H9 (cell line): ENCODE data around the gene SCTR. TPM values are rescaled to one million over a fixed set of nuclear protein-coding genes. Genes with fewer than 3 reads are reported as not detected.

Source experiments
- DNase-seq: peaks from one replicate; pipeline ENCODE4 v3.0.0-alpha.2; 2017
- H2AFZ ChIP-seq: one replicate; pipeline ENCODE4 v1.6.1; 2013; ENCODE audit warnings: mild to moderate bottlenecking, low read length, control low read depth, moderate library complexity
- H2AK5ac ChIP-seq: 2 replicates; pipeline ENCODE4 v1.6.1; 2013; ENCODE audit warnings: low read length, control low read depth, mixed read lengths; ENCODE audit not compliant: insufficient read length
- H2BK120ac ChIP-seq: one replicate; pipeline ENCODE4 v1.6.1; 2013; ENCODE audit warnings: low read depth, mild to moderate bottlenecking, low read length, control low read depth, inconsistent platforms; ENCODE audit not compliant: poor library complexity, severe bottlenecking
- H2BK12ac ChIP-seq: 2 replicates; pipeline ENCODE4 v1.6.1; 2013; ENCODE audit warnings: low read length, control low read depth, mixed read lengths, low read depth; ENCODE audit not compliant: insufficient read length
- H2BK15ac ChIP-seq: 2 replicates; pipeline ENCODE4 v1.6.1; 2013; ENCODE audit warnings: low read depth, low read length, control low read depth
- H2BK20ac ChIP-seq: one replicate; pipeline ENCODE4 v1.6.1; 2013; ENCODE audit warnings: low read depth, mild to moderate bottlenecking, low read length, control low read depth, inconsistent platforms; ENCODE audit not compliant: poor library complexity, severe bottlenecking
- H2BK5ac ChIP-seq: 2 replicates; pipeline ENCODE4 v1.6.1; 2013; ENCODE audit warnings: low read length, control low read depth, mixed read lengths; ENCODE audit not compliant: insufficient read length
- H3K14ac ChIP-seq: 2 replicates; pipeline ENCODE4 v1.6.1; 2013; ENCODE audit warnings: low read length, control low read depth; ENCODE audit not compliant: insufficient read depth
- H3K18ac ChIP-seq: 2 replicates; pipeline ENCODE4 v1.6.1; 2013; ENCODE audit warnings: low read depth, mild to moderate bottlenecking, mixed read lengths, low read length, control low read depth; ENCODE audit not compliant: insufficient read length
- H3K23ac ChIP-seq: 2 replicates; pipeline ENCODE4 v1.6.1; 2013; ENCODE audit warnings: low read length, control low read depth, mixed read lengths, low read depth; ENCODE audit not compliant: insufficient read length
- H3K23me2 ChIP-seq: 2 replicates; pipeline ENCODE4 v1.6.1; 2013; ENCODE audit warnings: low read depth, mild to moderate bottlenecking, mixed read lengths, low read length, control low read depth; ENCODE audit not compliant: insufficient read length, poor library complexity, severe bottlenecking
- H3K27ac ChIP-seq: 2 replicates; pipeline ENCODE4 v1.5.1; 2013; ENCODE audit warnings: low read length, control low read depth, mixed read lengths, low read depth; ENCODE audit not compliant: insufficient read length
- H3K27me3 ChIP-seq: 2 replicates; pipeline ENCODE4 v1.6.1; 2013; ENCODE audit warnings: low read length, control low read depth, inconsistent platforms; ENCODE audit not compliant: insufficient read depth
- H3K4ac ChIP-seq: 2 replicates; pipeline ENCODE4 v1.6.1; 2013; ENCODE audit warnings: low read depth, mild to moderate bottlenecking, control low read depth, inconsistent platforms, low read length, moderate library complexity
- H3K4me1 ChIP-seq: 2 replicates; pipeline ENCODE4 v1.6.1; 2013; ENCODE audit warnings: low read length, control low read depth, inconsistent platforms; ENCODE audit not compliant: insufficient read depth
- H3K4me2 ChIP-seq: 2 replicates; pipeline ENCODE4 v1.6.1; 2013; ENCODE audit warnings: low read length, control low read depth, mixed read lengths; ENCODE audit not compliant: insufficient read length, insufficient read depth
- H3K56ac ChIP-seq: 2 replicates; pipeline ENCODE4 v1.6.1; 2013; ENCODE audit warnings: low read depth, mild to moderate bottlenecking, mixed read lengths, low read length, control low read depth; ENCODE audit not compliant: insufficient read length
- H3K79me1 ChIP-seq: 2 replicates; pipeline ENCODE4 v1.6.1; 2013; ENCODE audit warnings: low read depth, mild to moderate bottlenecking, moderate library complexity, low read length, control low read depth, inconsistent platforms; ENCODE audit not compliant: insufficient read depth, poor library complexity, severe bottlenecking
- H3K79me2 ChIP-seq: 2 replicates; pipeline ENCODE4 v1.6.1; 2013; ENCODE audit warnings: low read length, control low read depth, inconsistent platforms; ENCODE audit not compliant: insufficient read depth
- H3K9ac ChIP-seq: 2 replicates; pipeline ENCODE4 v1.6.1; 2013; ENCODE audit warnings: low read length, control low read depth, mixed read lengths; ENCODE audit not compliant: insufficient read length; ENCODE audit errors: extremely low read depth
- H3K9me3 ChIP-seq: one replicate; pipeline ENCODE4 v1.6.1; 2013; ENCODE audit warnings: low read depth, low read length, inconsistent platforms; ENCODE audit not compliant: control insufficient read depth
- H3T11ph ChIP-seq: one replicate; pipeline ENCODE4 v1.6.1; 2013; ENCODE audit warnings: mild to moderate bottlenecking, low read length, control low read depth, inconsistent platforms
- H4K20me1 ChIP-seq: one replicate; pipeline ENCODE4 v1.6.1; 2013; ENCODE audit not compliant: control insufficient read depth, insufficient read length, insufficient read depth
- H4K5ac ChIP-seq: 2 replicates; pipeline ENCODE4 v1.6.1; 2013; ENCODE audit warnings: low read depth, mild to moderate bottlenecking, mixed read lengths, low read length, control low read depth; ENCODE audit not compliant: insufficient read length
- H4K8ac ChIP-seq: replicated peaks from 2 replicates; pipeline ENCODE4 v1.6.1; 2013; ENCODE audit warnings: low read length, control low read depth, mixed read lengths, low read depth; ENCODE audit not compliant: insufficient read length
- H4K91ac ChIP-seq: 2 replicates; pipeline ENCODE4 v1.6.1; 2013; ENCODE audit warnings: low read depth, mild to moderate bottlenecking, moderate library complexity, mixed read lengths, low read length, control low read depth; ENCODE audit not compliant: insufficient read length
- H3K27ac Mint-ChIP-seq, 3 experiments: 2 replicates in 2 of 3; 3 replicates in 1 of 3; pipeline ENCODE4 v1.8.0; 2020 to 2021; ENCODE audit warnings: mixed read lengths in 3 of 3, mild to moderate bottlenecking in 1 of 3, moderate library complexity in 1 of 3
- H3K27me3 Mint-ChIP-seq: 2 replicates; pipeline ENCODE4 v1.8.0; 2021; ENCODE audit warnings: low read depth, mild to moderate bottlenecking, moderate library complexity, mixed read lengths
- H3K36me3 Mint-ChIP-seq, 3 experiments: 2 replicates in 2 of 3; 3 replicates in 1 of 3; pipeline ENCODE4 v1.8.0; 2020 to 2021; ENCODE audit warnings: low read depth in 3 of 3, mixed read lengths in 3 of 3; ENCODE audit not compliant: insufficient read depth in 1 of 3
- H3K4me1 Mint-ChIP-seq, 2 experiments: 2 replicates each; pipeline ENCODE4 v1.8.0; 2020; ENCODE audit warnings: mixed read lengths in 2 of 2
- H3K4me3 Mint-ChIP-seq, 2 experiments: 2 replicates in 1 of 2; 3 replicates in 1 of 2; pipeline ENCODE4 v1.8.0; 2020 to 2021; ENCODE audit warnings: mild to moderate bottlenecking in 2 of 2, mixed read lengths in 2 of 2, moderate library complexity in 1 of 2
- H3K9me3 Mint-ChIP-seq, 2 experiments: 2 replicates in 1 of 2; 3 replicates in 1 of 2; pipeline ENCODE4 v1.8.0; 2020; ENCODE audit warnings: mild to moderate bottlenecking in 2 of 2, mixed read lengths in 2 of 2, moderate library complexity in 1 of 2
- CTCF ChIP-seq: fragments of 200-600 bp; sonication (generic); conservative IDR thresholded peaks from 3 replicates; pipeline ENCODE4 v1.8.0; 2021; ENCODE audit warnings: antibody characterized with exemption, mild to moderate bottlenecking
- WGBS: extraction: QIAGEN DNeasy Blood & Tissue Kit; methylation state at CpG from one replicate; pipeline ENCODE4 v1.1.7; 2013; ENCODE audit warnings: missing lambda C conversion rate, low lambda C conversion rate, mixed read lengths; ENCODE audit not compliant: insufficient read length; ENCODE audit errors: extremely low coverage; 5-methylcytosine and 5-hydroxymethylcytosine counted together
- total RNA-seq: library from RNA; stranded (reverse); gene quantifications from 2 replicates; pipeline ENCODE4 v1.2.1, GENCODE V29; 2021

SCTR gene
- total RNA-seq, 1 experiment from 2014 or later, result not detected

GRCh38 chr2:119451336-119452050, 72.8 kb downstream of the SCTR start:
- Histone ChIP-seq H4K20me1 (no peaks in the 10 kb centered on the region), H4K5ac (no peak overlapping the region), H2BK12ac (no peak overlapping the region), H2AK5ac (no peak overlapping the region), H3K9ac (no peak overlapping the region), H3K14ac (no peak overlapping the region), H4K91ac (no peak overlapping the region), H3K4me1 (no peaks in the 10 kb centered on the region; the same call in 1 of the 2 replicates), H2BK120ac (no peak overlapping the region), H3K79me1 (no peaks in the 10 kb centered on the region), H2BK15ac (no peak overlapping the region), H3K79me2 (no peaks in the 10 kb centered on the region; the same call in 1 of the 2 replicates), H3K23ac (no peak overlapping the region), H2BK20ac (no peak overlapping the region), H3K27ac (no peak overlapping the region), H3K9me3 (no peaks in the 10 kb centered on the region), H3K4me2 (no peak overlapping the region), H3K18ac (no peak overlapping the region), H3K23me2 (no peaks in the 10 kb centered on the region), H4K8ac (no peak overlapping the region), H3T11ph (no peak overlapping the region), H2AFZ (no peak overlapping the region), H3K4ac (no peak overlapping the region), H3K27me3 (no peaks in the 10 kb centered on the region; the same call in 1 of the 2 replicates), H2BK5ac (no peak overlapping the region), H3K56ac (no peak overlapping the region)
- H3K4me1 Mint-ChIP-seq, result peaks cover 11 to 19% of the 10 kb centered on the region in 2 experiments
- no peak for TF ChIP-seq CTCF
- no peak for DNase-seq
- WGBS, result no CpG with 5 or more reads among the region's 9 CpGs
- peaks cover 27% of the 10 kb centered on the region for H3K27me3 Mint-ChIP-seq
- no peaks in the 10 kb centered on the region for H3K36me3 Mint-ChIP-seq
- no peaks in the 10 kb centered on the region; a peak in 1 of 5 replicates for H3K9me3 Mint-ChIP-seq
- H3K27ac Mint-ChIP-seq, result no peak overlapping the region
- no peak overlapping the region for H3K4me3 Mint-ChIP-seq
